ENCODE results near the gene HRH2.
"Not testable (repeated sequence)": the region's sequence is repeated elsewhere in the genome, so short reads cannot be mapped to it uniquely, and the experiment has no call there.

DNA sequence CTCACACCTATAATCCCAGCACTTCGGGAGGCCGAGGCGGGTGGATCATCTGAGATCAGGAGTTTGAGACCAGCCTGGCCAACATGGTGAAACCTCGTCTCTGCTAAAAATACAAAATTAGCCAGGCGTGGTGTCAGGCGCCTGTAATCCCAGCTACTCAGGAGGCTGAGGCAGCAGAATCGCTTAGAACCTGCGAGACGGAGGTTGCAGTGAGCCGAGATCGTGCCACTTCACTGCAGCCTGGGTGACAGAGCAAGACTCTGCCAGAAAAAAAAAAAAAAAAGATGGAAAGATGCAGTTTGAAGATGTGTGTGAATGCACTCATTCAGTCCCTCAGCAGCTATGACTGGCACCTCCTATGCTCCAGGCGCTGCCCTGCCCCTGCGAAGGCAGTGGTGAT is 41.3 kb upstream of the HRH2 start:
- TF ChIP-seq, protein P1, sequence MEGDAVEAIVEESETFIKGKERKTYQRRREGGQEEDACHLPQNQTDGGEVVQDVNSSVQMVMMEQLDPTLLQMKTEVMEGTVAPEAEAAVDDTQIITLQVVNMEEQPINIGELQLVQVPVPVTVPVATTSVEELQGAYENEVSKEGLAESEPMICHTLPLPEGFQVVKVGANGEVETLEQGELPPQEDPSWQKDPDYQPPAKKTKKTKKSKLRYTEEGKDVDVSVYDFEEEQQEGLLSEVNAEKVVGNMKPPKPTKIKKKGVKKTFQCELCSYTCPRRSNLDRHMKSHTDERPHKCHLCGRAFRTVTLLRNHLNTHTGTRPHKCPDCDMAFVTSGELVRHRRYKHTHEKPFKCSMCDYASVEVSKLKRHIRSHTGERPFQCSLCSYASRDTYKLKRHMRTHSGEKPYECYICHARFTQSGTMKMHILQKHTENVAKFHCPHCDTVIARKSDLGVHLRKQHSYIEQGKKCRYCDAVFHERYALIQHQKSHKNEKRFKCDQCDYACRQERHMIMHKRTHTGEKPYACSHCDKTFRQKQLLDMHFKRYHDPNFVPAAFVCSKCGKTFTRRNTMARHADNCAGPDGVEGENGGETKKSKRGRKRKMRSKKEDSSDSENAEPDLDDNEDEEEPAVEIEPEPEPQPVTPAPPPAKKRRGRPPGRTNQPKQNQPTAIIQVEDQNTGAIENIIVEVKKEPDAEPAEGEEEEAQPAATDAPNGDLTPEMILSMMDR (IDR thresholded peaks at IDR 0.05; ENCODE audit: low read depth, low read length) = not testable (repeated sequence)
- not testable (repeated sequence) for TF ChIP-seq EZH2phosphoT487 (IDR thresholded peaks at IDR 0.05; ENCODE audit: low read depth)
